Measurements from ENCODE around the gene KCNQ1.

Gene KCNQ1

GRCh38 chr11:2792381-2793250 is 347.8 kb downstream of the KCNQ1 start:
- peak; percentile 33 for DNase-seq

- DNase-seq = no peak
These were observed 348.9 kb downstream of the KCNQ1 start for GRCh38 chr11:2793701-2794045.

GRCh38 chr11:2794046-2794967 is 349.5 kb downstream of the KCNQ1 start:
- peak; percentile 25 for DNase-seq

GRCh38 chr11:2794968-2795322 is 350.1 kb downstream of the KCNQ1 start:
- peak; percentile 31 for DNase-seq

- peak; percentile 29 for DNase-seq
These were observed 350.7 kb downstream of the KCNQ1 start for GRCh38 chr11:2795491-2795991.

GRCh38 chr11:2796091-2796490 is 351.3 kb downstream of the KCNQ1 start:
- DNase-seq = peak; percentile 29

- DNase-seq = peak; percentile 27
These were observed 351.8 kb downstream of the KCNQ1 start for GRCh38 chr11:2796508-2797113.

- peak; percentile 24 for DNase-seq
These were observed 352.4 kb downstream of the KCNQ1 start for GRCh38 chr11:2797121-2797711.

GRCh38 chr11:2797741-2798361 is 353.0 kb downstream of the KCNQ1 start:
- DNase-seq = peak; percentile 19

GRCh38 chr11:2798951-2799761 is 354.3 kb downstream of the KCNQ1 start:
- peak; percentile 12 for DNase-seq

- peak; percentile 33 for DNase-seq
These were observed 355.3 kb downstream of the KCNQ1 start for GRCh38 chr11:2799881-2800654.

- peak; percentile 11 for DNase-seq
These were observed 356.1 kb downstream of the KCNQ1 start for GRCh38 chr11:2800655-2801531.

- DNase-seq = peak; percentile 23
These were observed 357.0 kb downstream of the KCNQ1 start for GRCh38 chr11:2801711-2802388.

- peak; percentile 40 for DNase-seq
These were observed 357.8 kb downstream of the KCNQ1 start for GRCh38 chr11:2802389-2803185.

GRCh38 chr11:2803186-2804091 is 358.6 kb downstream of the KCNQ1 start:
- DNase-seq = peak; percentile 26

GRCh38 chr11:2804189-2804588 is 359.4 kb downstream of the KCNQ1 start:
- DNase-seq = no peak

Data from left hindlimb (tissue), 1 donor.